ENCODE results near the gene LACTB.

LACTB gene

GRCh38 chr15:63121382-63122001 lies at the start of gene LACTB:
TSS of gene LACTB (plus strand) at chr15:63121861. CDS start at chr15:63121872, 11 bp downstream.
- peak; percentile 32 for DNase-seq

- no peak for DNase-seq
These were observed 49.5 kb upstream of the LACTB start for GRCh38 chr15:63072023-63072650.

GRCh38 chr15:63072809-63073277 lies 48.8 kb upstream of the LACTB start:
- no peak for DNase-seq

- DNase-seq, result no peak
These were observed 48.0 kb upstream of the LACTB start for GRCh38 chr15:63073497-63074172.

- DNase-seq, result no peak
These were observed 46.4 kb upstream of the LACTB start for GRCh38 chr15:63075015-63075983.

- no peak for DNase-seq
These were observed 45.5 kb upstream of the LACTB start for GRCh38 chr15:63075984-63076713.

GRCh38 chr15:63076714-63077046 lies 45.0 kb upstream of the LACTB start:
- no peak for DNase-seq

GRCh38 chr15:63077952-63078351 lies 43.7 kb upstream of the LACTB start:
- DNase-seq, result no peak

GRCh38 chr15:63079947-63080626 lies 41.6 kb upstream of the LACTB start:
- DNase-seq, result no peak

GRCh38 chr15:63080634-63081250 lies 40.9 kb upstream of the LACTB start:
- no peak for DNase-seq

GRCh38 chr15:63082366-63082765 lies 39.3 kb upstream of the LACTB start:
- no peak for DNase-seq

GRCh38 chr15:63083044-63083443 lies 38.6 kb upstream of the LACTB start:
- no peak for DNase-seq

- no peak for DNase-seq
These were observed 38.1 kb upstream of the LACTB start for GRCh38 chr15:63083541-63083940.

- DNase-seq, result no peak
These were observed 36.9 kb upstream of the LACTB start for GRCh38 chr15:63084806-63085205.

- no peak for DNase-seq
These were observed 36.4 kb upstream of the LACTB start for GRCh38 chr15:63085289-63085688.

- DNase-seq, result no peak
These were observed 35.4 kb upstream of the LACTB start for GRCh38 chr15:63086271-63086670.

- DNase-seq, result no peak
These were observed 34.7 kb upstream of the LACTB start for GRCh38 chr15:63086947-63087346.

GRCh38 chr15:63088533-63089245 lies 33.0 kb upstream of the LACTB start:
- DNase-seq, result peak; percentile 7

GRCh38 chr15:63089260-63090043 lies 32.2 kb upstream of the LACTB start:
- DNase-seq, result peak; percentile 21

- DNase-seq, result no peak
These were observed 31.2 kb upstream of the LACTB start for GRCh38 chr15:63090472-63090871.

All from SHP77 treated with DMSO at 0.1 percent for 48 hours (cell line).